Urothelium cell line (cell line): Measurements from ENCODE around the gene LEO1.
A peak's percentile ranks its signal among the peaks of the same experiment; 100 is the strongest.

Experiments
- DNase-seq: peaks from one replicate; pipeline ENCODE4 v3.0.0; 2011; ENCODE audit warnings: low spot score, mixed read lengths
- FAIRE-seq: peaks from 2 replicates; lab custom pipeline; 2011; peaks lifted over from hg19 to GRCh38; lab: Jason Lieb, UNC

The LEO1 gene

DNA sequence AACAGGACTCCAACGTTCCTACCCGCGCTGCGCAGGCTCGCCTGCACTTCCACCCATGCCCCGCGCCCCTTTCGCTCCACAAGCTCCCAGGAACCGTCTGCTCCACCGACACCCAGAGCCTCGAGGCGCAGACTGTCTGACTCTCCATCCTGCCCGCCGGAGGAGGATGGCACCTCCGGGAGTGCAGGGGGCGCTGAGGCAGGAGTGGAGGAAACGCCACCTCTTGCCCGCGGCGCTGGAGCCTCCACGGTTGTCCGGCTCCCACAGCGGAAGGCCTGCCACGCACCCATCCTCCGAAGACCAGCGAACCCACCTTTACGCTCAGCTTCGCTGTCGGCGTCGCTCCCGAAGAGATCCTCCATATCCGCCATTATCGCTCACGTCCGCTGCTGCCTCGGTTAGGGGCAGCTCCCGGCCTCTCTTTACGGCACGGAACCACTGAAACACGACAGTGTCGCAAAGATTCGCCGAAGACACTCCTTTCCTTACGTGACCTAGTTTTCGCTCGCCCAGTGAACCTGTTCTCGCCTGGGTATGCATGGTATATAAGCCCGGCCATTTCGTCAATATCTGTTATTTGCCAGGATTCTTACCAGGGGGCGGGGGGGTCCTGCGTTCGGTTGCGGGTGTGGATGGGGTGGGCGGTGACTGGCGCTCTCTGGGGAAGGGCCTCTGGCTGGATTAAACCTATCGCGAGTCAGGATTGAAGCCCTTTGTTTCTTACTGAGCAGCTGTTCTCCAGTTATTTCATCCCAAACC, at the start of gene LEO1:
LEO1 (minus strand) TSS at position 404 of the 759 bp plus-strand sequence; CDS start at position 371, 33 bp downstream.
- FAIRE-seq = peak; percentile 61

DNA sequence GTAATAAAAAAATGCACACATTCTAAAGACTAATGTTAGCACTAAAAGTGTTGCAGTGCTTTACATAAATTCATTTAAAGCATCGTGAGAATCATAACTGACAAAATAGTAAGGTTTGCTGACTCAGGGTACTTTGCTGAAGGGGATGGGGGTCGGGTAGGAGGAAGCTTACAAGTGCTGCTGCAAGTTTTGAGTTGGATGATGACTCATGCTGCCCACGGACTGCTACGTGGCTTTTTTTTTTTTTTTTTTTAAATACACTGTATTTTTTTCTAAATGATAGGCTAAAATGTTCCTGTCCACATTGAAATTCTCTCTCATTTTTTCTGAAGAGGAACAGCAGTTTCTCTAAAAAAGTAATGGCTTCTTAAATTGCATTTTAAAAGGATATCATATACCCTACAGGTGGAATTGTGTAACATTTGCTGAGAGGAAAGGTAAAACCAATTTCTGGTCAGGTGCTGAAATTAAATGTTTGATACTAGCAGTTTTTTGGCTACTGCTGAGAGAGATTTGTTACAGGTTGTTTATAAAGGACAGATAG, 49.6 kb upstream of the LEO1 start:
- FAIRE-seq (no peak), DNase-seq (peak; percentile 62)

More for the DNA sequence above, at the start of gene LEO1:
- DNase-seq = peak; percentile 93

DNA sequence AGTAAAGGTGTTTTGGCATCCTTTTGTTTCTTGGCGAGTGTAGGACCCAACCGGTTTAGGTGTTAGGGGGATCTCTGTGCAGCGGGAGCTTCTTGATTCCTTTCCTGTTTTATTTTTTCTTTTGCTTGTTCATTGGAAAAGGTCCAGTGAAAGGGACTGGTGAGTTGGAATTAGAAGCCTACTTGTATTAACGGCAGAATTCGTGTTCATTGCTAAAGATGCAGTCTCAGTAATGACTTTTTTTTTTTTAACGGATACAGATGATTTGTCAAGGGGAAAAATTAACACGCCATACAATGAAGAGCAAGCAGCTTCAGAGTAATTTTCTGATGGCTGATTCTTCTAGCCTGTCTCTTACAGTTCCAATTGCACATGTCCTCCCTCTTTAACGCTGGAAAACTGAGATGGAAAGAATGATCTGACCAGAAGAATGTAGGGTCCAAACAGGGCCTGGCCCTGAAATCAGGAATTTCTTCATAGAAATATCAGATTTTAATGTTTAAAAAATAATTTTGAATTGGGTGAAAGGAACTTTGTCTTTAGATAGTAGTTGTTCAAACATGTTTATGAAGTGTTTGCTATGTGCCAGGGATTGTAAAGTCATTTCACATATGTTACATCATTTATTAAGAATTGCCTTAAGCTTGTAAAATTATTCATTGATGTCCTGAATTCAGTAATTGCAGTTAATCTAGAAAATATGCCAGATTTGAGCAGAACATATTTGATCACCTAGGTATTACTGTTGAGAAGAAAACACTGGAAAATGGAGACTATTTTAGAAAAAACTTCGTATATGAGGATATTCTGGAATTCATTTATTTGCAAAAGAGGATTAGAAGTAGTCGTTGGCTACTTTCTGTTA, 48.9 kb upstream of the LEO1 start:
- DNase-seq = no peak
- FAIRE-seq = no peak

DNA sequence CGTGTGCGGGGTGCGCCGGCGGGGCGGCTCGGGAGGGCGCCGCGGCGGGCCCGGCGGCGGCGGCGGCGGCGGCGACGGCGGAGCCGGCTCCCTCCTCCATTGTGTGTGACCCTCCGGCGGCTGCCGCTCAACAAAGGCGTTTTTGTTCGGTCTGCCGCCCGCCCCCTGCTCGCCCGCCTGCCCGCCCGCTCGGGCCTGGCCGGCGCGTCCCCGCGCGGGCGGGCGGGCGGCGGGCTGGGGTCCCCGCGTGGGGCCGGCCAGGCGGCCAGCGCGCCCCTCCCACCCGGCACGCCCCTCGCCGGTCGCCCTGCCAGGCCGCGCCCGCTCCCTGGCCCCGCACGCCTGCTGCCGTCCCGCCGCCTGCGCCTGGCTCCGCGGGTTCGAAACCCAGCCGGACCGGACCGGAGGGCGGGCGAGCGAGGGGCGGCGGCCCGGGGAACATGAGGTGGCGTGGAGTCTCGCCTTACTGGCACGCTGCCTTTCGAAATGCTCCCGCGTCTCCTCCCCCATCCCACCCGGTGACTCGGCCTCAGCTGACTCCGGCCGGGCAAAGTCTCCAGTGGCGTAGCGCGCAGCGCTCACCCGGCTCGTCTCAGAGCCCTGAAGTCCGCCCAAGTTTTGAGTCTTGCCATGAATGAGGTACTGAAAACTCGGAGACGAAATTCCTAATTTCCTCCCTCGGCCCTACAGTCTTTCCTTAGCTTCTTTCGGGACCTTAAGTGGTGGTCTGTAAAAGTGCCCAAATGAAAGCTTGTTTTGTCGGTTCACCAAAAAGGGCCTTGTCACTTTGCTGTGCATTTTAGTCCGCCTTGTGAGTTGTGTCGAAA, 48.0 kb upstream of the LEO1 start:
- no peak for FAIRE-seq

DNA sequence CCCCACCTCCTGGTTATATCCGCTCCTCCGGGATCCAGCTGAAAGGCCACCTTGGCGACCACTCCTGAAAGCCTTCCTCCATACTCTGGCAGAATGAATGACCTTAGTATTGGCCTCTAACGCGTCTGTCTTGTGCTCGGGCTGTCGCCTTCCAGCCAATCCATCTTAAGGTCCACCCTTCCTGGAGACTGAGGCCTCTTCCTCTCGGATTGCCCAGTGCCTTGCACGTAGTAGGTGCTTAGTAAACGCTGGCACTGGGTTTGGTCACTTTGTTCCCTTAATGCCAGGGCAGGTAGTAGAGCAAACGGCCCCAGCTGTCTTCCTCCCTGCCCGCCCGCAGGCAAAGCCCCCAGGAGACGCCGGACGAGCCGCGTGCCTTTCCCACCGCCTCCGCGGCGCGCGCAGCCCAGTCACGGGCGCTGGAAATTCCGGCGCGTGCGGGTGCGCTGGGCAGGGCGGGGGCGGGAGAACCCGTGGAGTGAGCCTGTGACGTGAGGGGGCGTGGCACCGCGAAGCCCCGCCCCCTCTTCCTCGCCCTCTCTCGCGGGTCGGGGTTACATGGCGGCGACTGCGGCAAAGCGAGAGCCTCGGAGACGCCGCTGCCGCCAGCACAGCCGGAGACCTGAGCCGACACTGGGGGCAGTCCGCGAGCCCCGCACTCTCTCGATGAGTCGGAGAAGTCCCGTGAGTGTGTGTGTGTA, 47.3 kb upstream of the LEO1 start, which contains the start of gene MAPK6:
MAPK6 (plus strand) TSS at position 527 of the 701 bp plus-strand sequence. CDS start 27,242 bp downstream, outside the sequence.
- DNase-seq (peak; percentile 95), FAIRE-seq (no peak)

More for the DNA sequence above, 48.0 kb upstream of the LEO1 start:
- DNase-seq = peak; percentile 82

DNA sequence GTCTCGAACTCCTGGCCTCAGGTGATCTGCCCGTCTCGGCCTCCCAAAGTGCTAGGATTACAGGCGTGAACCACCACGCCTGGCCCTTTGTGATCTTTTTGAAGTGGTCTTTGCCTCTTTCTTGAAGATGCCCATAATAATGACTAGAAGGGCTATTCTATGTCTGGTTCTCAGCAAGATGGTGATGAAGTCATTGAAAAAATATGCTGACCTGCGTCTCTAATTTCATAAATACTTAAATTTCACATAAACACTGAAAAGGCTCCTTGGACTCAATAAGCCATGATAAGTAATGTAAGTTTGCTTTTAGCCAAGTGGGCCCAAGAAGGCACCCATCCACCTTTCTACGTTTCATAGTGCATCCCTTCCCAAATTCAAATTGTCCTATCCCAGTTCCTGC, 46.7 kb upstream of the LEO1 start:
- DNase-seq = no peak
- FAIRE-seq = no peak

DNA sequence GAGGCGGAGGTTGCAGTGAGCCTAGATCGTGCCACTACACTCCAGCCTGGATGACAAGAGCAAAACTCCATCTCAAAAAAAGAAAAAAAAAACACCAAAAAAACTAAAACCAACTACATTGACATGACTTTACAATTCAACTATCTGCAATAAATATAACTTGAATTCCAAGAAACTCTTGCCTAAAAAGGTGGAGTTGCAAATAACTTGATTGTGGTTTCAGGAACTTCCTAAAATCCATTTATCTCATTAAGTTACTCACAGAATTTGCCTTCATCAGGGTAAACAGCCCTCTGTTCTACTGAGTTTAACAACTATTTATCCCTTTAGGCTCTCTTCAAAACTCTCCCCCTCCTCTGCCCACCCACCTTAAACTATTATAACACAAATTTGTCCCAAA, 44.7 kb upstream of the LEO1 start:
- DNase-seq (no peak), FAIRE-seq (no peak)

DNA sequence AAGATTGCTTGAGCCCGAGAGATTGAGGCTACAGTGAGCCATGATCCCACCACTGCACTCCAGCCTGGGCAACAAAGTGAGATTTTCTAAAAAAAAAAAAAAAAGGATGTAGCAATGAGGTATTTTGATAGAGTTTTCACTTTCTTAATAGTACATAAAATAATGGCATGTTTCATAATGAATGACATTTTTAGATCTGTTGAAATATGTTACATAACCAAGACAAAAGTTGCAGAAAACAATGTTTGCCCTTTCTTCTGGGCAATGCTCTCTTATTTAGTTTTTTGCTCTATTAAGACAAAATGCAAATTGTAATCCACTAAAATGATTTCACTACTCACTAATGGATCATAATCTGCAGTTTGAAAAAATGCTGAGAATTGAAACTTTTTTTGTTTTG, 43.0 kb upstream of the LEO1 start:
- no peak for DNase-seq
- FAIRE-seq = no peak

DNA sequence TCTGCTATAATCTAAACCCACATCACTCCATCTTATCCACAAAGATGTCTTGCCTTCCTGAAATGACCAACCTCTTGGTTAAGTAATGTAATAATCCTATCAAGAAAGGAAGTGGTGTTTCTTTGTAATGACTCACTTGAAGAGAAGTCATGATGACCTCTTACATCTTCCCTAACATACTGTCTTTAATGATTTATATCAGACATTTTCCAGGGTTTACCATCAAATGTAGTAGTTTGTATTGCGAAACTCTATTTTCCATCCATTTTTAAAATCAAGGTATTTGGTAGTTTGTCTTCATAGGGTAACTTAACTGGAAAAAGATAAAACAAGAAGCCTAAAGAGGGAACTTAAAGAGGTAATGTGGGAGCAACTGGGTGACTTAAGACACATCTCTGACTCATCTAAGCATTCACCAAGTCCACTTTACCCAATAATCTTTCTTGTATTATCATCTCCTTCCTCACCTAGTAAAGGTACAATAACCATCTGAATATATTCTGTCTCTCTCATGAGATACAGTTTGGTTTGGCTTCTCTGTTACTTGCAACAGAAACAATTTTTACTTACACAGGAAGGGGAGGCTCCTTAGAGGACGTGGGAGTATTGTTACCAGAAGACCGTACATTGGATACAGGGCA, 41.7 kb upstream of the LEO1 start:
- no peak for FAIRE-seq
- no peak for DNase-seq

DNA sequence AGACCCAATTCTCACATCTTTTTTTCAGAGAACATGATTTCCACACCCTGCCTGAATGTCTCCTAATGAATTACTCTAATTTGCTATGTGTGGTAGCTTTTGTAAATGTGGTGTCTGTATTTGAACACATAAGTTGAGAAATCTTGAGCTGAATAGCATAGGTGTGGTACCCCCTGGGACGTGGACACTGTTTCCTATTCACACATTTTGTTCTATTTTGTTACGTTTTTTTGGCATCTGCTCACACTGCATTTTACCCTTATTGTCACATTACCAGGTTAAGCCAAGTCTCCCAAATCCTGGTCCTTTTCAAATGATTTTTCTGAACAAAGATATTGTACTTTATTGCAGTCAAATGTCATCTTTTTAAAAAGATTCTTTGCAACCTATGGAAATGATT, 40.6 kb upstream of the LEO1 start:
- no peak for DNase-seq
- no peak for FAIRE-seq

DNA sequence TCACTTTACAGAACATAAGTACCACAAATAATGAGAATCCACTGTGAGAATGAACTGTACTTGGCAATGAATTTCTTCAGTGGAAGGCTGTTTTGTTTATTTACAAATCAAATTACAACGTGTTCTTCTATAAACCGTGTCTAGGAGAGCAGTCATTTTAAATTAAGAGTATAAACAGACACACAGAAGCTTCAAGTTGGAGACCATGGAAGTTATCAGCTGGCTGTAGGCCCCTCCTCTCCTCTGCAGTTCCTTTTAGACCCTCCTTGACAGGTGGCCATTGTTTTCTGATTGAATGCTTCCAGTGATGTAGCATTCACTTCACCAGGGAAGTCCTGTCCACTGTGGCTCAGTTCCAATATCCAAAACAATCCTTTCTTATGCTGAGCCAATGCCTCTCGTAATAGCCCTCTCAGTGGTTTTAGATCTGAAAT, 40.1 kb upstream of the LEO1 start:
- no peak for FAIRE-seq
- no peak for DNase-seq

DNA sequence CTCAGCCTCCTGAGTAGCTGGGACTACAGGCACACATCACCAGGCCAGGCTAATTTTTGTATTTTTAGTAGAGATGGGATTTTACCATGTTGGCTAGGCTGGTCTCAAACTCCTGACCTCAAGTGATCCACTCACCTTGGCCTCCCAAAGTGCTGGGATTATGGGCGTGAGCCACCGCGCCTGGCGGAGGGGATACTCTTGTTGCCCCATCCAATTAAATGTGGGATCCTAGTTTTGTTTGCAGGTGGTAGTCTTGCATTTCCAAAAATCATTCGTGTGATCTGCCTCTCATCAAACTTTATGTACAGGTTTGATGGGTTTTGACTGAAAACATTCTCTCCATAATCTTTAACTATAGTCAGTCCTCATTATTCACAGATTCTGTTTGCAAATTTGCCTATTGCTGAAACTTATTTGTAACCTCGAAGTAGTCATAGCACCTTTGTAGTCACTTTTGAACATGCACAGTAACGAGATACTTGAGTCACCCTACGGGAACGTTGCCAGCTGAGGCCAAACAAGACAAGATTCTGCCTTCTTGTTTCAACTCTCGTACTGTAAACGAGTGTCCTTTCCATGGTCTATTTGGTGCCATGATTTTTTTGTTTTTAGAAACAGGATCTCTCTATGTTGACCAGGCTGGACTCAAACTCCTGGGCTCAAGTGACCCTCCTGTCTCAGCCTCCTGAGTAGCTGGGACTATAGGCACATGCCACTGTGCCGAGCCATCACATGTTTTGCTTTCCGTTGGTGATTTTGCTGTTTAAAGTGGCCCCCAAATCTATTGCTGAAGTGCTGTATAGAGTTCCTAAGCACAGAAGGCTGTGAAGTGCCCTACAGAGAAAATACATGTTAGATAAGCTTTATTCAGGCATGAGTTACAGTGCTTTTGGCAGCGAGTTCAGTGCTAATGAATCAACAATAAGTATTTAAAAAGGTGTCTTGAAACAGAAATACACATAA, 39.3 kb upstream of the LEO1 start:
- peak; percentile 45 for DNase-seq
- FAIRE-seq = no peak

DNA sequence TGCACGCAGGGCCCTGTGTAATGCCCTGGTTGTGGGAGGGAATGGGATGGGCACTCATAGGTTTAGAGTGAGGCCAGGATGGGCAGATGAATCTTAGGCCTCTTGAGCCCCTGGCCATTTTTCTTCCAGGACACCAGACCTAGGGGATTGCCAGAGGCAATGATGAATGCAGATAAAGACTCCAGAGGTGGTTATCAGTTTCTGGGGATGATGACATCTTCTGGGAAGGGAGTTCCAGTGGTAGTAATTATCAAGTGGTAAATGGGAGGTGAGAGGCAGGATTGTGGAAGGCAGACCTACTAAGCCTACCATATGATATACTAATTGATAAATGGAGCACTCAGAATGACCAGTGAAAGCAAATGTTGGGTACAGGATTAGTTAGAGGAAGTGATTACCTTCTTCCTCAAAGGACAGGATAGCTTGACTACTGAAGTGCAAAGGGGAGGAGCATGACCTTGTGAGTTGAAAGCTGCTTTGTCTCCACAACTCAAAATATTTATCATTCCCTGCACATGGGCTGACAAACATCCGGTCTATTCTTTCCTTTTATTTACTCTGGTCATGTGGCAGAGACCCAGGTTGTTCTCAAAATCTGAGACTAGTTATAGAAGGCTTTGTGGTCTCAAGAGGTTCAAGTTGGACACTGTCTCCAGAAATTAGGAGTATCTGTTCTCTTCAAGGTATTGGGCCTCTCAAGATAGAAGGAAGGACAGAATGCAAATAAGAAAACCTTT, 37.3 kb upstream of the LEO1 start:
- FAIRE-seq = no peak
- DNase-seq = no peak

DNA sequence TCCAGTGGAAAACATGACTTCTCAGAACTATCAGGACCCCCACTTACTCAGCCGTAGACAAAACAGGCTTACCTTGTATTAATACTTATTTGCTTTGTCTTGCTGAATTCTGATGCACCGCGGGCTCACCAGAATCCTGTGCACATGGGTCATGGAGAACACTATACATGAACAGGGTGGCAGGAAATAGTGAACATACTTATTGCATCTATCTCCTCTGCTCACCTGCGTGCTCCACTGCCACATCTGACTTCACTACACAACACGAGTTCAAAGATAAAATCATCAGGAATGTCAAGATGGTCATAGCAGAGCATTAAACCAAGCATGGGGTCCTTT, 36.8 kb upstream of the LEO1 start:
- no peak for FAIRE-seq
- DNase-seq = no peak

DNA sequence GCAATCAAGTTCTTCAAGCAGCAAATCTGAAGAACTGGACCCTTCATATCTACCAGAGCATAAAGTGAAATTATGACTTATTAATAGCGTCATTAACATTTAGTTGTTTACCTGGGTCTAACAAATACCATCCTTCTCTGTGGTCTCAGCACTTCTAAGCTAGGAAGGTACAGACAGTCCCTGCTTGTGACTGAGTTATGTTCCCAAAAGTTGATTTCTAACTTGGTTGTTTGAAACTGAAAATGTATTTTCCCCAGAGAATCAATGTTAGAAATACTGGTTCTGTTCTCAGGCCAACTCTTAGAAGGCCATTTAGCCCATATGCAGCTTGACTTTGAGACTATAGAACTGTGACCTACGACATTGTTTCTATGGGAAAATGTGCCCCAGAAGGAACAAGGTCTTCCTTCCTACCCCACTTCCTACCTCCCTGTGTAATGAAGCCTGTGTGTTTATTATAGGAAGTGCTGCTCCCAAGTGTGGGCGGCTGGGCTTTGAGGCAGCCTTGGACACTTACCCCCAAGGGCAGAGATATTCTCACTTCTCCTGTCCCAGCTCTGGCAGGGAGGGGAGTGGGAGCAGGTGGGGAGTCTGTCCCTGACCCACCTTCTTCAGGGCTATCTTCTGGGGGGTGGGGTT, 35.2 kb upstream of the LEO1 start:
- no peak for DNase-seq
- FAIRE-seq = no peak

DNA sequence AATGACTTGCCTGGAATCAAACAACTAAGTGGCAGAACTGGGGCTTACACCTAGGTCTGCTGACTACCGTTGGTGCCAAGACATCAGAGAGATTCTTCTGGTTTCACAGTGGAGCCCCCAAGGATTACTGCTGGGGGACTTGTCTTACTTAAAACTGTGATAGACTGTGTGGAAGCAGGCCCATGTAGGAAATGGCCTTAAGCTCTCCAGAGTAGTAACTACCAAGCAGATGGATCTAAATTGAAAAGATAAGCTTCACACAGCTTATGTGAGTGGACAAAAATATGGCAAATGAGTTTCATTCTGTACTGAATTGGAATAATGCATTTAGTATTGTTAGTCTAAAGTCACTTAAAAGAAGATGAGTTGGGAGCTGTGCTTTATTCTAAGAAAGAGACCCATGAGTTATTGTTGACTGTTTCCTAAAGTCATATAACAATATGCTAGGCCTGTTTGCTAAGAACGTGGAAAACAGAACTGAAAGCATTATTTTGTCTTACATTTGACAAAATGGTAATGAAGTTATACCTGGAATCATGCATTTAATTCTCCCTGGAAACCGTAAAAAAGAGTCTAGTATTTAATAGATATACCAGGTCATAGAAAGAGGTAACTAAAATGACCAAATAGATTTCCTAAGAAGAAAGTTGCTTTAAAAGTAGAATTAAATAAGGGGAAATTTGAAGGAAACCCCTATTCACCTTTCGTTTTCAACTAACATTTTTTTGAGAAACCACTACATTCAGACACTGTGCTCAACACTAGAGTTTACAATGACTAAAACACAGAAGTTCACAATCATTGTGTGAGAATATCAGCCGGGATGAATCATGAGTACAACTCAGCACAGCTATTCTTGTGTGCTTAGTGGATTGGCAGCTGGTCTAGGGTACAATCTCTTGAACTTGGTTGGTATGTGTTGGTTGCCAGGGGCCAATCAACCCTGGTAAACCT, 34.4 kb upstream of the LEO1 start:
- FAIRE-seq (no peak), DNase-seq (no peak)
